A673 (cell line): ENCODE results near the gene ARHGAP26. TPM values are rescaled to one million over a fixed set of nuclear protein-coding genes. Genes with fewer than 3 reads are reported as not detected.

Experiments
- BruUV-seq: library from RNA; stranded (reverse); fragments of 400-500 nt; replicated peaks from 2 replicates; lab custom pipeline; 2021; lab: Mats Ljungman, UMichigan
- CTCF ChIA-PET: fragments of 300-600 bp; sonication (Branson Sonifier 250); formaldehyde crosslinking; loops from one replicate; lab custom pipeline; 2022; ENCODE audit warnings: antibody characterized with exemption; lab: Charles Lee
- POLR2A ChIA-PET: fragments of 300-600 bp; sonication (Branson Sonifier 250); formaldehyde crosslinking; loops from one replicate; lab custom pipeline; 2022; ENCODE audit warnings: antibody characterized with exemption; ENCODE audit not compliant: low non-redundant PET; lab: Charles Lee
- DNase-seq: peaks from one replicate; pipeline ENCODE4 v3.0.0-alpha.2; 2015; ENCODE audit warnings: low spot score
- H3K27ac ChIP-seq: fragments of 200-600 bp; sonication (generic); 2 replicates; pipeline ENCODE4 v1.5.1; 2016; ENCODE audit warnings: mixed run types, low read depth, mild to moderate bottlenecking, mixed read lengths, antibody characterized with exemption, low read length; ENCODE audit not compliant: poor library complexity, severe bottlenecking
- H3K27me3 ChIP-seq: fragments of 200-600 bp; sonication (generic); replicated peaks from 2 replicates; pipeline ENCODE4 v1.6.1; 2017; ENCODE audit warnings: mixed run types, low read depth, mild to moderate bottlenecking, mixed read lengths, antibody characterized with exemption, low read length; ENCODE audit not compliant: insufficient read depth, poor library complexity
- H3K36me3 ChIP-seq: fragments of 200-600 bp; sonication (generic); 2 replicates; pipeline ENCODE4 v1.6.1; 2016; ENCODE audit warnings: mixed run types, mild to moderate bottlenecking, mixed read lengths, antibody characterized with exemption, low read length; ENCODE audit not compliant: insufficient read depth, poor library complexity, severe bottlenecking
- H3K4me1 ChIP-seq: fragments of 200-600 bp; sonication (generic); 2 replicates; pipeline ENCODE4 v1.6.1; 2017; ENCODE audit warnings: mixed run types, mild to moderate bottlenecking, mixed read lengths, antibody characterized with exemption, low read length; ENCODE audit not compliant: insufficient read depth, poor library complexity, severe bottlenecking
- H3K4me3 ChIP-seq: fragments of 200-600 bp; sonication (generic); 2 replicates; pipeline ENCODE4 v1.5.1; 2016; ENCODE audit warnings: low read depth, mixed run types, mild to moderate bottlenecking, mixed read lengths, low read length; ENCODE audit not compliant: poor library complexity, severe bottlenecking
- H3K9me3 ChIP-seq: fragments of 200-600 bp; sonication (generic); 2 replicates; pipeline ENCODE4 v1.6.1; 2016; ENCODE audit warnings: mixed run types, low read depth, mild to moderate bottlenecking, mixed read lengths, antibody characterized with exemption, low read length; ENCODE audit not compliant: poor library complexity, severe bottlenecking
- CTCF ChIP-seq: fragments of 300-800, 200-600 bp; sonication (generic); conservative IDR thresholded peaks from 2 replicates; pipeline ENCODE4 v1.5.1; 2017; ENCODE audit warnings: low read depth, mild to moderate bottlenecking, antibody characterized with exemption, low read length, moderate library complexity, mixed read lengths
- EZH2 ChIP-seq: fragments of 200-600 bp; sonication (generic); IDR thresholded peaks from 2 replicates; pipeline ENCODE4 v1.6.1; 2017; ENCODE audit warnings: borderline replicate concordance, low read depth, mild to moderate bottlenecking, mixed read lengths, antibody characterized with exemption, low read length; ENCODE audit not compliant: poor library complexity, severe bottlenecking
- intact Hi-C: fragments of 100-400 bp; cut with micrococcal nuclease; formaldehyde crosslinking; loops from one replicate; pipeline ENCODE4 v1.10.0; 2022; ENCODE audit not compliant: unreplicated experiment
- total RNA-seq: library from RNA; stranded (reverse); gene quantifications from 2 replicates; pipeline ENCODE4 v1.2.3, GENCODE V29; 2021

ARHGAP26 gene
- total RNA-seq, 1 experiment from 2014 or later, result 25.5 TPM

GRCh38 chr5:143111799-143112198 lies 341.6 kb downstream of the ARHGAP26 start:
- Histone ChIP-seq H3K27me3 (no peaks in the 10 kb centered on the region), H3K4me1 (no peaks in the 10 kb centered on the region), H3K36me3 (no peaks in the 10 kb centered on the region), H3K27ac (no peak overlapping the region), H3K4me3 (no peak overlapping the region), H3K9me3 (no peaks in the 10 kb centered on the region)
- ChIA-PET CTCF (no interaction called here), POLR2A (interaction anchor here (0.8 kb wide), 1 partner anchor 451 kb away, joined by 3 read pairs; no protein-coding TSS in a partner anchor)
- intact Hi-C loops, result no loop called here
- no TSS peak for BruUV-seq
- no peak for DNase-seq
- TF ChIP-seq CTCF (no peak), EZH2 (no peak)

DNA sequence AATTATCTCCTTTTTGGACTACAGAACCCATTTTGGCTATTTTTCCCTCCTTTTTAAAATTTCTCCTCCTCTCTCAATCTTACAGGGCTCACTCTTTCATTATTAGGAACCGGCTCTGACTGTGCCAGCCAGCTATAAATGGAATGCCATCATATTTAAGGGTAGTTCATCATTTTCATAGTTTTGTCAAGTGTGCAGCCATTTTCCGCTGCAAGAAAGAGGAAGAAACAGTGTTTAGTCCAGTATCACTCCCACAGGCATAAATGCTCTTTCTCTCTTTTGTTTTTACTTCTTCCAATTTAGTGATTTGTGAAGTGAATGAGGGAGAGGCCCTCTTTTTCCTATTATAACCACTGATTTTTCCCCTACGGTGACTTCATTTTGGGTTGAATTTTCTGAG lies 343.3 kb downstream of the ARHGAP26 start:
- intact Hi-C loops, result no loop called here
- POLR2A ChIA-PET, result interaction anchor here (0.6 kb wide), 1 partner anchor 407 kb away, joined by 3 read pairs; no protein-coding TSS in a partner anchor
- no peaks in the 10 kb centered on the region for H3K9me3 ChIP-seq
- no peaks in the 10 kb centered on the region for H3K36me3 ChIP-seq
- H3K4me1 ChIP-seq, result no peaks in the 10 kb centered on the region
- CTCF ChIA-PET, result no interaction called here
- no peaks in the 10 kb centered on the region for H3K27me3 ChIP-seq
- H3K27ac ChIP-seq, result no peak overlapping the region
- no peak overlapping the region for H3K4me3 ChIP-seq
- BruUV-seq, result no TSS peak
- TF ChIP-seq CTCF (no peak), EZH2 (no peak)
- DNase-seq, result no peak

- intact Hi-C loops, result no loop called here
- H3K9me3 ChIP-seq, result no peaks in the 10 kb centered on the region
- no TSS peak for BruUV-seq
- no peaks in the 10 kb centered on the region for H3K36me3 ChIP-seq
- ChIA-PET CTCF (no interaction called here), POLR2A (no interaction called here)
- no peaks in the 10 kb centered on the region for H3K27me3 ChIP-seq
- no peak for TF ChIP-seq EZH2
- no peak for TF ChIP-seq CTCF
- no peak for DNase-seq
- no peak overlapping the region for H3K27ac ChIP-seq
- no peak overlapping the region for H3K4me3 ChIP-seq
- H3K4me1 ChIP-seq, result no peaks in the 10 kb centered on the region
Measured at GRCh38 chr5:143114481-143114880, 344.3 kb downstream of the ARHGAP26 start.
